MCF 10A (cell line): Measurements from ENCODE around the gene PGAM5. TPM values are rescaled to one million over a fixed set of nuclear protein-coding genes. Genes with fewer than 3 reads are reported as not detected.

Experiments used
- BruUV-seq: library from RNA; stranded (reverse); fragments of 400-500 nt; replicated peaks from 2 replicates; lab custom pipeline; 2021; lab: Mats Ljungman, UMichigan
- CTCF ChIA-PET: fragments of 300-600 bp; sonication (Branson Sonifier 250); formaldehyde crosslinking; extraction: SDS; loops from one replicate; lab custom pipeline; 2021; ENCODE audit warnings: antibody characterized with exemption, inconsistent platforms; lab: Yijun Ruan, JAX
- POLR2A ChIA-PET: fragments of 300-600, 350-650 bp; sonication (Branson Sonifier 250); formaldehyde crosslinking; extraction: SDS; loops from one replicate; lab custom pipeline; 2020; ENCODE audit warnings: antibody characterized with exemption, inconsistent platforms; lab: Yijun Ruan, JAX
- DNase-seq: peaks from one replicate; pipeline ENCODE4 v3.0.0-alpha.2; 2018; ENCODE audit not compliant: unreplicated experiment
- H3K27ac Mint-ChIP-seq: one replicate; pipeline ENCODE4 v1.8.0; 2022; ENCODE audit warnings: mild to moderate bottlenecking, low read depth, mixed read lengths; ENCODE audit not compliant: unreplicated experiment
- H3K27me3 Mint-ChIP-seq: one replicate; pipeline ENCODE4 v1.8.0; 2022; ENCODE audit warnings: mixed read lengths; ENCODE audit not compliant: insufficient read depth, unreplicated experiment
- H3K36me3 Mint-ChIP-seq: one replicate; pipeline ENCODE4 v1.8.0; 2022; ENCODE audit warnings: mild to moderate bottlenecking, moderate library complexity, mixed read lengths; ENCODE audit not compliant: insufficient read depth, unreplicated experiment
- H3K4me1 Mint-ChIP-seq: one replicate; pipeline ENCODE4 v1.8.0; 2022; ENCODE audit warnings: mixed read lengths; ENCODE audit not compliant: insufficient read depth, unreplicated experiment
- H3K4me3 Mint-ChIP-seq: one replicate; pipeline ENCODE4 v1.8.0; 2022; ENCODE audit warnings: mild to moderate bottlenecking, moderate library complexity, mixed read lengths; ENCODE audit not compliant: unreplicated experiment
- H3K9me3 Mint-ChIP-seq: one replicate; pipeline ENCODE4 v1.8.0; 2022; ENCODE audit warnings: mixed read lengths; ENCODE audit not compliant: unreplicated experiment
- intact Hi-C: fragments of 100-400 bp; cut with micrococcal nuclease; formaldehyde crosslinking; loops from 2 replicates; pipeline ENCODE4 v1.14.1; 2022
- total RNA-seq: library from RNA; stranded (reverse); gene quantifications from 2 replicates; pipeline ENCODE4 v1.2.3, GENCODE V29; 2022
- TF ChIP-seq, protein P1 (sequence below): fragments of 200-600 bp; IDR thresholded peaks from one replicate; pipeline ENCODE4 v1.8.0; 2022; ENCODE audit warnings: antibody characterized with exemption, mild to moderate bottlenecking; ENCODE audit not compliant: unreplicated experiment

The PGAM5 gene
- total RNA-seq, 1 experiment from 2014 or later = 84.0 TPM

- H3K9me3 Mint-ChIP-seq = no peaks in the 10 kb centered on the region
- H3K36me3 Mint-ChIP-seq = peaks cover 5% of the 10 kb centered on the region
- TF ChIP-seq, protein P1, sequence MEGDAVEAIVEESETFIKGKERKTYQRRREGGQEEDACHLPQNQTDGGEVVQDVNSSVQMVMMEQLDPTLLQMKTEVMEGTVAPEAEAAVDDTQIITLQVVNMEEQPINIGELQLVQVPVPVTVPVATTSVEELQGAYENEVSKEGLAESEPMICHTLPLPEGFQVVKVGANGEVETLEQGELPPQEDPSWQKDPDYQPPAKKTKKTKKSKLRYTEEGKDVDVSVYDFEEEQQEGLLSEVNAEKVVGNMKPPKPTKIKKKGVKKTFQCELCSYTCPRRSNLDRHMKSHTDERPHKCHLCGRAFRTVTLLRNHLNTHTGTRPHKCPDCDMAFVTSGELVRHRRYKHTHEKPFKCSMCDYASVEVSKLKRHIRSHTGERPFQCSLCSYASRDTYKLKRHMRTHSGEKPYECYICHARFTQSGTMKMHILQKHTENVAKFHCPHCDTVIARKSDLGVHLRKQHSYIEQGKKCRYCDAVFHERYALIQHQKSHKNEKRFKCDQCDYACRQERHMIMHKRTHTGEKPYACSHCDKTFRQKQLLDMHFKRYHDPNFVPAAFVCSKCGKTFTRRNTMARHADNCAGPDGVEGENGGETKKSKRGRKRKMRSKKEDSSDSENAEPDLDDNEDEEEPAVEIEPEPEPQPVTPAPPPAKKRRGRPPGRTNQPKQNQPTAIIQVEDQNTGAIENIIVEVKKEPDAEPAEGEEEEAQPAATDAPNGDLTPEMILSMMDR = no peak
- H3K27me3 Mint-ChIP-seq = no peaks in the 10 kb centered on the region
- no peak overlapping the region for H3K4me3 Mint-ChIP-seq
- BruUV-seq = TSS peak; percentile 74
- intact Hi-C loops = no loop called here
- peaks cover 6% of the 10 kb centered on the region for H3K4me1 Mint-ChIP-seq
- CTCF ChIA-PET = interaction anchor here (0.6 to 1.2 kb wide), 2 partner anchors 47 to 153 kb away, joined by 3 read pairs; no protein-coding TSS in a partner anchor
- no peak for DNase-seq
- POLR2A ChIA-PET = no interaction called here
- no peak overlapping the region for H3K27ac Mint-ChIP-seq
Observed at GRCh38 chr12:132685400-132685799, 25.2 kb upstream of the PGAM5 start.

- POLR2A ChIA-PET = interaction anchor here (0.7 to 0.8 kb wide), 2 partner anchors 23 to 74 kb away, joined by 3 to 4 read pairs; partner anchors contain the start of gene PGAM5
- intact Hi-C loops = no loop called here
- Mint-ChIP-seq H3K27ac (peak overlapping the region; percentile 61), H3K27me3 (no peaks in the 10 kb centered on the region), H3K9me3 (no peaks in the 10 kb centered on the region), H3K4me1 (peaks cover 6% of the 10 kb centered on the region), H3K4me3 (peak overlapping the region; percentile 80), H3K36me3 (peaks cover 11% of the 10 kb centered on the region)
- BruUV-seq = no TSS peak
- TF ChIP-seq, protein P1 = no peak
- CTCF ChIA-PET = no interaction called here
- peak; percentile 17 for DNase-seq
Observed at GRCh38 chr12:132686825-132687210, 23.8 kb upstream of the PGAM5 start.

GRCh38 chr12:132687211-132688164 is 23.2 kb upstream of the PGAM5 start, which contains the start of the genes POLE and PXMP2:
Gene POLE, minus strand, starts transcription at chr12:132687342. Its CDS starts 27 bp downstream, at chr12:132687315.
Gene PXMP2, plus strand, starts transcription at chr12:132687587. Its CDS starts 84 bp downstream, at chr12:132687671.
- TF ChIP-seq, protein P1 = no peak
- Mint-ChIP-seq H3K27ac (peak within 1 kb of the TSS; percentile 61), H3K4me3 (peak within 1 kb of the TSS; percentile 80), H3K27me3 (no peaks in the 10 kb centered on the region), H3K9me3 (no peaks in the 10 kb centered on the region), H3K4me1 (peaks cover 6% of the 10 kb centered on the region), H3K36me3 (peaks cover 11% of the 10 kb centered on the region)
- intact Hi-C loops = no loop called here
- POLR2A ChIA-PET = no interaction called here
- DNase-seq = peak; percentile 96
- CTCF ChIA-PET = no interaction called here
- no TSS peak for BruUV-seq

DNA sequence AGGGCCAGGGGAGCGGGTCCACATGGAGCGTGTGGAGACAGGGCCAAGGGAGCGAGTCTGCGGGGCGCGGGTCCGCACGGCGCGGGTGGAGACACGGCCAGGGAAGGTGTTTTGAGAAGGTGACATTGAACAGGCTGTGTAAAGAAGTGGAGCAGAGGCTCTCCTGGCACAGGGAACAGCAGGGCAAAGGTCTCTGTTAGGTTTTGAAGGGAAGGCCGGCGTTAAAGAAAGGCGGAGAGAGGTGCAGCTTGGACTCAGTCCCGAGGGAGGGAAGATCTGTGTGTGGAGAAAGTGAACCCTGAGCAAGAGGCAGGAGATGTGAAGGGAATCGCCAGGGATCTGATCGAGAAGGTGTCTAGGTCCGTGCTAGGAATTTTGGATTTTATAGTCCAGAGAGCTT is 21.4 kb upstream of the PGAM5 start:
- no peak for DNase-seq
- intact Hi-C loops = no loop called here
- H3K27me3 Mint-ChIP-seq = no peaks in the 10 kb centered on the region
- peak overlapping the region; percentile 28 for H3K4me3 Mint-ChIP-seq
- ChIA-PET CTCF (interaction anchor here (0.5 kb wide), 1 partner anchor 78 kb away, joined by 3 read pairs; no protein-coding TSS in a partner anchor), POLR2A (no interaction called here)
- H3K27ac Mint-ChIP-seq = no peak overlapping the region
- H3K9me3 Mint-ChIP-seq = no peaks in the 10 kb centered on the region
- BruUV-seq = no TSS peak
- H3K36me3 Mint-ChIP-seq = peaks cover 11% of the 10 kb centered on the region
- peaks cover 6% of the 10 kb centered on the region for H3K4me1 Mint-ChIP-seq
- TF ChIP-seq, protein P1 = no peak
